Pancreas (tissue), 10 donors: ENCODE results near the gene GPS2. TPM values are rescaled to one million over a fixed set of nuclear protein-coding genes. Genes with fewer than 3 reads are reported as not detected.
"Not testable (repeated sequence)": the region's sequence is repeated elsewhere in the genome, so short reads cannot be mapped to it uniquely, and the experiment has no call there.

Experiments used
- ATAC-seq, 4 donors: fragments of 200-7000 bp; cut with Tn5 transposase; one replicate each; pipeline versions ENCODE4 v1.8.0 to v1.9.1; 2020; ENCODE audit warnings: mild to moderate bottlenecking in 4 of 4, moderate library complexity in 4 of 4
- DNase-seq, 6 donors: peaks; one replicate each; pipeline ENCODE4 v3.0.0-alpha.2; 2020
- FAIRE-seq: peaks from 2 replicates; lab custom pipeline; 2012; peaks lifted over from hg19 to GRCh38; lab: Jason Lieb, UNC
- H3K27ac ChIP-seq, 4 donors: fragments of 200-600 bp; sonication (generic); 1 replicate in 3 of 4; 2 replicates in 1 of 4; pipeline versions ENCODE4 v1.5.0 to v1.8.0; 2020
- H3K27me3 ChIP-seq, 4 donors: fragments of 200-600 bp; one replicate each; pipeline ENCODE4 v1.8.0; 2021
- H3K36me3 ChIP-seq, 3 donors: fragments of 200-600 bp; sonication (generic) in 1 of 3; one replicate each; pipeline versions ENCODE4 v1.5.0 to v1.8.0; 2020 to 2021
- H3K4me1 ChIP-seq, 3 donors: fragments of 200-600 bp; one replicate each; pipeline ENCODE4 v1.8.0; 2021
- H3K4me3 ChIP-seq, 4 donors: fragments of 200-600 bp; sonication (generic) in 2 of 4; one replicate each; pipeline versions ENCODE4 v1.5.0 to v1.8.0; 2020 to 2021
- H3K9me3 ChIP-seq, 4 donors: fragments of 200-600 bp; one replicate each; pipeline ENCODE4 v1.8.0; 2021
- WGBS, 2 donors: extraction: QIAGEN DNeasy Blood & Tissue Kit; methylation state at CpG; one replicate each; pipeline ENCODE4 v1.1.7; 2013; 5-methylcytosine and 5-hydroxymethylcytosine counted together
- intact Hi-C, 3 donors: fragments of 100-400 bp; cut with DNase I; formaldehyde crosslinking; loops; one replicate each; pipeline versions ENCODE4 v1.11.1 to v1.14.2; 2022
- polyA plus RNA-seq, 2 donors: library from polyadenylated mRNA; stranded (reverse); fragments of 200-250 nt; gene quantifications; one replicate each; pipeline ENCODE4 v1.2.3, GENCODE V29; 2013
- total RNA-seq, 6 donors: library from RNA; stranded (reverse); fragmentation: NEBNext Ultra II Directional in 4 of 6; extraction: Animal tissue kit (Norgen Biotek cat#: 25700) in 4 of 6; gene quantifications; one replicate each; pipeline versions ENCODE4 v1.2.1 to v1.2.4, GENCODE V29; 2021 to 2023
- TF ChIP-seq, protein P1 (sequence below), 4 donors: fragments of 200-600 bp; sonication (generic) in 3 of 4; IDR thresholded peaks; one replicate each; pipeline versions ENCODE4 v1.5.0 to v1.8.0; 2021; ENCODE audit warnings: antibody characterized with exemption in 4 of 4
- donor health status: healthy with polysubstance abuse.
- donor health status: DM: no; HTN: no; CAD: no; lungs with moderate emphysema.
- donor health status: DM: no; HTN: no; CAD: no.
- donor health status: control.
- donor health status: control.
- donor health status: Bipolar disorder and iron deficiency.
- donor health status: DM: yes; HTN: yes; CAD: no.
- donor health status: DM: no; HTN: no; CAD: no.
- donor health status: DM: no; HTN: no; CAD: no.
- donor health status: DM: yes; HTN: yes; CAD: no.

GPS2 gene
- total and polyA plus RNA-seq, 8 donors = 22.1 to 101 (median 30.6) TPM

DNA sequence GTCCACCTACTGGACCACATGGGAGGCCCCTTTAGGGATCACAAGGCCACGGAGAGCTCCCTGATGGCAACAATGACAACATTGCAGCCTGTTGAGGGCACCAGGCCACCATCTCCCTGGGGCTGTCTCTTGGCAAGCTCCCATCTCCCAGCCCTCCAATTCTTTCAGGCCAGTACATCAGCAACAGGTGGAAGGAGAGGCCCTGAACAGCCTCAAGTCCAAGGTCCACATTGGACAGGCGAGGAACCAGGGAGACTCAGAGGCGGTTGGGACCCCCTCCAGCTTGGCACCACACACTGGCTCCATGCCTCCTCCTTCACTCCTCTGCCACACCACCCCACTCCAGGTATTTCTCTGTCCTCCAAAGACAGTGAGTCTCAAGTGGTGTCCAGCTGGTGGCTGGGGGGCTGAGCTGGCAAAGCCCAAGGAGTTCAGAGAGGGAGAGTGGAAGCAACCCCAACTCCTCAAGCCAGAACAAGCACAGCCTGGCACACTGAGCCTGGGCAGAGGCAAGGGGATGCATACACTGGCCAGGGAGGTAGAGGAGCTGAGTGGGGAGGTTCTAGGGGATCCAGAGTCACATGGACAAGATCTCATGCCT is 19.9 kb upstream of the GPS2 start:
- Histone ChIP-seq H3K4me3 (no peak overlapping the region), H3K9me3 (no peaks in the 10 kb centered on the region), H3K27ac (no peak overlapping the region), H3K27me3 (no peaks in the 10 kb centered on the region), H3K4me1 (peaks cover 0 to 4% (median 3%) of the 10 kb centered on the region in 3 donors), H3K36me3 (no peaks in the 10 kb centered on the region)
- DNase-seq (peak in 1 of 6 donors; percentile 34), ATAC-seq (no peak), FAIRE-seq (no peak)
- TF ChIP-seq, protein P1, sequence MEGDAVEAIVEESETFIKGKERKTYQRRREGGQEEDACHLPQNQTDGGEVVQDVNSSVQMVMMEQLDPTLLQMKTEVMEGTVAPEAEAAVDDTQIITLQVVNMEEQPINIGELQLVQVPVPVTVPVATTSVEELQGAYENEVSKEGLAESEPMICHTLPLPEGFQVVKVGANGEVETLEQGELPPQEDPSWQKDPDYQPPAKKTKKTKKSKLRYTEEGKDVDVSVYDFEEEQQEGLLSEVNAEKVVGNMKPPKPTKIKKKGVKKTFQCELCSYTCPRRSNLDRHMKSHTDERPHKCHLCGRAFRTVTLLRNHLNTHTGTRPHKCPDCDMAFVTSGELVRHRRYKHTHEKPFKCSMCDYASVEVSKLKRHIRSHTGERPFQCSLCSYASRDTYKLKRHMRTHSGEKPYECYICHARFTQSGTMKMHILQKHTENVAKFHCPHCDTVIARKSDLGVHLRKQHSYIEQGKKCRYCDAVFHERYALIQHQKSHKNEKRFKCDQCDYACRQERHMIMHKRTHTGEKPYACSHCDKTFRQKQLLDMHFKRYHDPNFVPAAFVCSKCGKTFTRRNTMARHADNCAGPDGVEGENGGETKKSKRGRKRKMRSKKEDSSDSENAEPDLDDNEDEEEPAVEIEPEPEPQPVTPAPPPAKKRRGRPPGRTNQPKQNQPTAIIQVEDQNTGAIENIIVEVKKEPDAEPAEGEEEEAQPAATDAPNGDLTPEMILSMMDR (IDR thresholded peaks at IDR 0.05) = no peak
- WGBS, 2 donors = 64 to 67% methylated on average over 3 of the region's 3 CpGs
- intact Hi-C loops = no loop called here

DNA sequence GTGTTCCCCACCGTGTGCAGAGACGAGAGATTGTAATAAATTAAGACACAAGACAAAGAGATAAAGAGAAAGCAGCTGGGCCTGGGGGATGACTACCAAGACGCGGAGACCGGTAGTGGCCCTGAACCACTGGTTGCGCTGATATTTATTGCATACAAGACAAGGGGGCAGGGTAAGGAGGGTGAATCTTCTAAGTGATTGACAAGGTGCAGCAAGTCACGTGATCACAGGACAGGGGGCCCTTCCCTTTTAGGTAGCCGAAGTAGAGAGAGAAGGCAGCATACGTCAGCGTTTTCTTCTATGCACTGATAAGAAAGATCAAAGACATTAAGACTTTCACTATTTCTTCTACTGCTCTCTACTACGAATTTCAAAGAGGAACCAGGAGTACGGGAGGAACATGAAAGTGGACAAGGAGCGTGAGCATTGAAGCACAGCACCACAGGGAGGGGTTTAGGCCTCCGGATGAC is 17.5 kb upstream of the GPS2 start:
- H3K4me3 ChIP-seq, H3K36me3 ChIP-seq, H3K27me3 ChIP-seq, H3K9me3 ChIP-seq, FAIRE-seq, H3K27ac ChIP-seq, ATAC-seq, DNase-seq, intact Hi-C loops: not testable (repeated sequence)
- peaks cover 0 to 11% (median 4%) of the 10 kb centered on the region in 3 donors for H3K4me1 ChIP-seq
- WGBS, 2 donors = 47 to 60% methylated on average over 14 of the region's 14 CpGs

DNA sequence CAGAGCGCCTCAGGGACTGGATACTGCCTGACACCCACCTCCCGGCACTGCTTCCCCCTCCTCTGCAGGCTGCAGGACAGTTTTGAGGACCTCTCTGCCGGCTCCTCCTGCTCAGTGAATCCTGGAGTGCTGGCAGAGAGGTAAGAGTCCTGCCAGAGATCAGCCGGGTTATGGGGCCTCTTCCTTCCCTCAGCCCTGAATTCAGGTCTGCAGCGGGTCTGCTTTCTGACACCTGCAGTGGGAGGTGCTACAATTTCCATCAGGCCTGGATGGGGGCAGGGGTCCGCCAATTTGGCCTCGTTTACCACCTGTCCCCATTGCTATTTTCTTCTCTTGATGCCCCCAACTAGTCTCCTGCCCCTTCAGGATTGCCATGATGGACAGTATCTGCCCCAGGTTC is 17.0 kb upstream of the GPS2 start:
- Histone ChIP-seq H3K27me3 (no peaks in the 10 kb centered on the region), H3K9me3 (no peaks in the 10 kb centered on the region), H3K4me1 (peaks cover 0 to 11% (median 4%) of the 10 kb centered on the region in 3 donors), H3K36me3 (no peaks in the 10 kb centered on the region), H3K27ac (no peak overlapping the region), H3K4me3 (no peak overlapping the region)
- FAIRE-seq = no peak
- WGBS, 2 donors = 40 to 49% methylated on average over 7 of the region's 7 CpGs
- TF ChIP-seq, protein P1 (IDR thresholded peaks at IDR 0.05) = no peak
- DNase-seq = peak in 2 of 6 donors; percentile 10 to 29
- ATAC-seq = no peak
- intact Hi-C loops = no loop called here

DNA sequence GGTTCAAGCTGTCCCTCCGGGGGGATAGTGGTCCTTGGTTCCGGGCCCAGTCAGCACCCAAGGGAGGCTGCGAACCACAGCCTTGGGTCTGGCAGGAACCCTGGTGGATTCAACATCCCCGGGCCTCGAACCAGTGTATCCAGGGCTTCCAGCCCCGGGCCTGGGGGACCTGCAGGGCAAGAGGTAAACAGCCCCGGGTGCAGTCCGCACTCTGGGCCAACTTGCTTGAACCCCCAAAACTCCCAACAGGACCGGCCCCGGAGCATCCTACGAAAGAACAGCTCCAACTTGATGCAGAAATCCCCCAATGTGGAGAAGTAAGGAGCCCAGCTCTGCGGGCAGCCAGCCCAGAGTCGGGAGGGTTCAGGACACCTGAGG is 15.5 kb upstream of the GPS2 start:
- Histone ChIP-seq H3K4me1 (peaks cover 0 to 11% (median 4%) of the 10 kb centered on the region in 3 donors), H3K27ac (peak overlapping the region in 3 of 4 donors; percentile 71 to 91 (median 90)), H3K9me3 (no peaks in the 10 kb centered on the region), H3K27me3 (no peaks in the 10 kb centered on the region), H3K36me3 (no peaks in the 10 kb centered on the region), H3K4me3 (peak overlapping the region in 3 of 4 donors; percentile 95 to 98 (median 98))
- ATAC-seq (no peak), DNase-seq (peak in 3 of 6 donors; percentile 22 to 81 (median 26)), FAIRE-seq (no peak)
- intact Hi-C loops = no loop called here
- WGBS, 2 donors = 53 to 54% methylated on average over 13 of the region's 13 CpGs
- TF ChIP-seq, protein P1 (IDR thresholded peaks at IDR 0.05) = no peak

DNA sequence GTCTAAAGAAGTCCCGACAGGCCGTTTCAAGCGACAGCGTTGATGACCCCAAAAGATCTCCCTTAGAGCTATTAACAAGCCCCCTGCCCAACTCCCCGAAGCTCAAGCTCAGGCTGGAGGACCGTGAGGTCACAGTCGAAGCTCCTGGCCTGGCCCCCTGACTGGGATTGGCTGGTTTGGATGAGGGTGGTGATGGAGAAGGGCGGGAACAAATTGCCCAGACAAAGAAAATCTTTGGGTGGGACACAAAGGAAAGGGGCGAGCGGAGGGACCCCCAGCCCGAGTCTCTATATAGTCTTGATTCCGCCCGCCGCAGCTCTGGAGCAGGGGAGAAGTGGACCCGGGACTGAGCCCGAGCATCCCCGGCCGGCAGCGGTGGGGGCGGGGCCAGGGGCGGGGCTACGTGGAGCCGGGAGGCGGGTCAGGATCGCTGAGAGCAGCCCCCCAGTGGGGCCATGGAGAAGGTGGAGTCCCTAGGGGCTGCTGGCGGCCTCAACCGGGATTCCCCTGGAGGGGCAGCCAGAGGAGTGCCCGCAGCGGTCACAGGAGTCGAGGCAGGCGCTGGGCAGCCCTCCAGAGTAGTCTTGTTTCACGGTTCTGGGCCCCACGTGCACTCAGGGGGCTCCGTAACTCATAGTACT is 15.0 kb upstream of the GPS2 start:
- peak overlapping the region; percentile 87 to 98 (median 96) for H3K4me3 ChIP-seq
- peak; percentile 55 to 86 (median 78) for DNase-seq
- 1% methylated on average over 33 to 34 of the region's 34 CpGs for WGBS, 2 donors
- peaks cover 0 to 11% (median 4%) of the 10 kb centered on the region in 3 donors for H3K4me1 ChIP-seq
- H3K27me3 ChIP-seq = no peaks in the 10 kb centered on the region
- ATAC-seq = peak; percentile 36 to 72 (median 62)
- peak overlapping the region; percentile 71 to 91 (median 82) for H3K27ac ChIP-seq
- FAIRE-seq = no peak
- intact Hi-C loops = no loop called here
- H3K9me3 ChIP-seq = no peaks in the 10 kb centered on the region
- no peaks in the 10 kb centered on the region for H3K36me3 ChIP-seq
- TF ChIP-seq, protein P1 (IDR thresholded peaks at IDR 0.05) = no peak
